Inflammatory macrophage treated with lipopolysaccharide for 1 hour (primary cell): Measurements from ENCODE around the gene UGT8.

Source experiments
- DNase-seq, 2 donors: peaks; one replicate each; pipeline ENCODE4 v3.0.0-alpha.2; 2020 to 2022

The UGT8 gene

GRCh38 chr4:114694770-114695169 is 96.2 kb downstream of the UGT8 start:
- peak; percentile 1 to 59 for DNase-seq

- no peak for DNase-seq
Observed at GRCh38 chr4:114698231-114698630, 99.6 kb downstream of the UGT8 start.

GRCh38 chr4:114701491-114701890 is 102.9 kb downstream of the UGT8 start:
- DNase-seq = no peak

DNA sequence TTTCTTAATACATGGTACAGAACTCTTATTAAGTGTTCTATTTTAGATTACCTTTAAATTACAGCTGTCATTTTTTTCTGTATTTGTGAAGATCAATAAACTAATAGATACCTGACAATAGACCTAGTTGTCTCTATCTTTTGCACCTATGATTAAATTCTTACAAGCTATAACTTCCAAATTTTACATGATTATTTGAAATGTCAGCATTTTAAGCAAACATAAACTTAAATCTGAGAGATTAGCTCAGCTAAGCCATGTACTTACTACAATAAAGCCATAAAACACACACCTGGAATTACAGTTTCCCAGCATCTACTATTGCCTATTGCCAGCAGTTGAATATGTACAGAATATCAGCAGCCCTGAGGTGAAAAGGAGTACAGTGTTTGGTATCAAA is 118.8 kb downstream of the UGT8 start:
- no peak for DNase-seq

- DNase-seq = no peak
Observed at GRCh38 chr4:114725066-114725465, 126.5 kb downstream of the UGT8 start.

DNA sequence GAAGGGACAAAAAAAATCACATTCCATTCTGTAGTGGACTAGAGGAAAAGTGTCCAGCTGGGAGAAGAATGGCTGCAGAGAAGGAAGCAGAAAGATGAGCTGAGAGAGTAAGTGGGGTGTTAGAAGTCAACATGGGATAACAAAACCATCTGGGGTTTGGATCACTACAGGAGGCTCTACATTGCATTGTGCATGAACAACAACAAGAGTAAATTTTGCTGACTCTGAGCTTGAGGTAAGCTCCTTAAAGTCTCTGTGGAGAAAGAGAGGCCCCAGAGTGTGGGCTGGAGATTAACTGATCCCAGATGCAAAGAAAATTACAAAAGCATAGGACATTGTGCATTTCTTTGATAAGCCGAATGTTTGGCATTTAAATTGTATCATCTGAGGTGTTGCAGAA is 128.9 kb downstream of the UGT8 start:
- DNase-seq = no peak
